ENCODE data around the gene NCOA6. TPM values are rescaled to one million over a fixed set of nuclear protein-coding genes. Genes with fewer than 3 reads are reported as not detected.

NCOA6 gene
- total and polyA plus RNA-seq, 8 donors: 11.1 to 19.3 (median 12.3) TPM

GRCh38 chr20:34862724-34863123 is 37.3 kb upstream of the NCOA6 start:
- Histone ChIP-seq H3K27me3 (no peaks in the 10 kb centered on the region), H3K9me3 (no peaks in the 10 kb centered on the region), H3K4me3 (no peak overlapping the region), H3K36me3 (peaks cover 0 to 4% (median 0%) of the 10 kb centered on the region in 3 donors), H3K4me1 (no peaks in the 10 kb centered on the region), H3K27ac (no peak overlapping the region)
- 90 to 91% methylated on average over 11 to 12 of the region's 12 CpGs for WGBS, 2 donors
- FAIRE-seq (no peak), DNase-seq (no peak), ATAC-seq (no peak)
- intact Hi-C loops (cut with DNase I): no loop called here
- no peak for TF ChIP-seq CTCF (IDR thresholded peaks at IDR 0.05)

- ATAC-seq: peak; percentile 60 to 85 (median 75)
- Histone ChIP-seq H3K27ac (peak overlapping the region in 1 of 4 donors; percentile 5), H3K27me3 (no peaks in the 10 kb centered on the region), H3K4me1 (no peaks in the 10 kb centered on the region), H3K4me3 (no peak overlapping the region), H3K9me3 (no peaks in the 10 kb centered on the region), H3K36me3 (peaks cover 0 to 4% (median 0%) of the 10 kb centered on the region in 3 donors)
- 79 to 86% methylated on average over 7 of the region's 7 CpGs for WGBS, 2 donors
- no peak for FAIRE-seq
- no peak for TF ChIP-seq CTCF (IDR thresholded peaks at IDR 0.05)
- intact Hi-C loops (cut with DNase I): no loop called here
- peak; percentile 56 to 89 (median 69) for DNase-seq
Observed at GRCh38 chr20:34861386-34862084, 36.1 kb upstream of the NCOA6 start.

- no peak overlapping the region for H3K4me3 ChIP-seq
- peaks cover 0 to 8% (median 2%) of the 10 kb centered on the region in 3 donors for H3K36me3 ChIP-seq
- WGBS, 2 donors: 86 to 93% methylated on average over 8 to 9 of the region's 9 CpGs
- no peak for FAIRE-seq
- H3K4me1 ChIP-seq: no peaks in the 10 kb centered on the region
- no peak for ATAC-seq
- no peaks in the 10 kb centered on the region for H3K27me3 ChIP-seq
- TF ChIP-seq CTCF (IDR thresholded peaks at IDR 0.05): no peak
- no peak overlapping the region for H3K27ac ChIP-seq
- peak in 1 of 6 donors; percentile 41 for DNase-seq
- intact Hi-C loops (cut with DNase I): no loop called here
- H3K9me3 ChIP-seq: no peaks in the 10 kb centered on the region
Observed at GRCh38 chr20:34859826-34860545, 34.5 kb upstream of the NCOA6 start.

GRCh38 chr20:34859367-34859766 is 33.9 kb upstream of the NCOA6 start:
- FAIRE-seq: no peak
- peak in 2 of 6 donors; percentile 21 to 70 for DNase-seq
- no peaks in the 10 kb centered on the region for H3K4me1 ChIP-seq
- no peak overlapping the region for H3K4me3 ChIP-seq
- no peak for TF ChIP-seq CTCF (IDR thresholded peaks at IDR 0.05)
- H3K27me3 ChIP-seq: no peaks in the 10 kb centered on the region
- intact Hi-C loops (cut with DNase I): no loop called here
- no peak for ATAC-seq
- H3K27ac ChIP-seq: no peak overlapping the region
- H3K9me3 ChIP-seq: no peaks in the 10 kb centered on the region
- H3K36me3 ChIP-seq: peaks cover 0 to 9% (median 2%) of the 10 kb centered on the region in 3 donors
- WGBS, 2 donors: 97% methylated on average over 25 to 26 of the region's 26 CpGs

GRCh38 chr20:34852298-34852697 is 26.8 kb upstream of the NCOA6 start:
- intact Hi-C loops (cut with DNase I): no loop called here
- ATAC-seq (no peak), DNase-seq (no peak), FAIRE-seq (no peak)
- WGBS, 2 donors: 85 to 87% methylated on average over 4 of the region's 4 CpGs
- no peak for TF ChIP-seq CTCF (IDR thresholded peaks at IDR 0.05)
- no peaks in the 10 kb centered on the region for H3K4me1 ChIP-seq
- H3K36me3 ChIP-seq: peaks cover 0 to 17% (median 2%) of the 10 kb centered on the region in 3 donors
- H3K27me3 ChIP-seq: no peaks in the 10 kb centered on the region
- no peak overlapping the region for H3K4me3 ChIP-seq
- no peaks in the 10 kb centered on the region for H3K9me3 ChIP-seq
- H3K27ac ChIP-seq: no peak overlapping the region

All from pancreas (tissue), 10 donors.